NCI-H128 (cell line): ENCODE measurements around the gene UGT2B10.
"Not testable (repeated sequence)": the region's sequence is repeated elsewhere in the genome, so short reads cannot be mapped to it uniquely, and the experiment has no call there.

Experiments used
- DNase-seq: peaks from one replicate; lab custom pipeline; 2025; ENCODE audit not compliant: unreplicated experiment; lab: John Stamatoyannopoulos, UW

Gene UGT2B10

DNA sequence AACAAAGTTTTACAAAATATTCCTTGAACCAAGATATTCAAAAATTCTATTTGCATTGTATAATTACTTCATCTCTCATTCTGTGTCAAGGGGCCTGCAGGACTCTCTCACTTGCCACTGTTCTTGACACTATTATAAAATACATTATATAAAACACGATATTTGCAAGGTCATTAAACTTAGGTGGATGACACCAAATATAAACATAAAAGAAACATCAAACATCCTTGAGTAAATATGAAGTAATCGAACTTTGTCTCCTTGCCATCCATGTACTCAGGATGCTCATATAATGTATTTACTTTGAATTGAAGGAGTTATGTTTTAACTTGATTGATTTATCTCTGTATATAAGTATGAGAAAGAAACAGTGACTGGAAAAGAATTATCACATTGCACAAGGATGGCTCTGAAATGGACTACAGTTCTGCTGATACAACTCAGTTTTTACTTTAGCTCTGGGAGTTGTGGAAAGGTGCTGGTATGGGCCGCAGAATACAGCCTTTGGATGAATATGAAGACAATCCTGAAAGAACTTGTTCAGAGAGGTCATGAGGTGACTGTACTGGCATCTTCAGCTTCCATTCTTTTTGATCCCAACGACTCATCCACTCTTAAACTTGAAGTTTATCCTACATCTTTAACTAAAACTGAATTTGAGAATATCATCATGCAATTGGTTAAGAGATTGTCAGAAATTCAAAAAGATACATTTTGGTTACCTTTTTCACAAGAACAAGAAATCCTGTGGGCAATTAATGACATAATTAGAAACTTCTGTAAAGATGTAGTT, at the start of gene UGT2B10:
UGT2B10 (plus strand) TSS at position 378 of the 793 bp plus-strand sequence; CDS start at position 404, 26 bp downstream.
- not testable (repeated sequence) for DNase-seq

DNA sequence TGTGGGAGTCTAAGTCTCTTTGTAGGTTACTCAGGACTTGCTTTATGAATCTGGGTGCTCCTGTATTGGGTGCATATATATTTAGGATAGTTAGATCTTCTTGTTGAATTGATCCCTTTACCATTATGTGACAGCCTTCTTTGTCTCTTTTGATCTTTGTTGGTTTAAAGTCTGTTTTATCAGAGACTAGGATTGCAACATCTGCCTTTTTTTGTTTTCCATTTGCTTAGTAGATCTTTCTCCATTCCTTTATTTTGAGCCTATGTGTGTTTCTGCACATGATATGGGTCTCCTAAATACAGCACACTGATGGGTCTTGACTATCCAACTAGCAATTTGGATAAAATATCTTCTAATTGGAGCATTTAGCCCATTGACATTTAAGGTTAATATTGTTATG, 44.0 kb upstream of the UGT2B10 start:
- DNase-seq = not testable (repeated sequence)

DNA sequence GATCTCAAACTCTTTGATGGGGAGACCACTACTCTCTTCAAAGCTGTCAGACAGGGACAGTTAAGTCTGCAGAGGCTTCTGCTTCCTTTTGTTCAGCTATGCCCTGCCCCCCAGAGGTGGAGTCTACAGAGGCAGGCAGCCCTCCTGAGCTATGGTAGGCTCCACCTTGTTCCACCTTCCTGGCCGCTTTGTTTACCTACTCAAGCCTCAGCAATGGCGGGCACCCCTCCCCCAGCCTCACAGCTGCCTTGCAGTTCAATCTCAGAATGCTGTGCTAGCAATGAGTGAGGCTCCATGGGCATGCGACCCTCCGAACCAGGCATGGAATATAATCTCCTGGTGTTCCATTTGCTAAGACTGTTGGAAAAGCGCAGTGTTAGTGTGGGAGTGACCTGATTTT, 42.1 kb upstream of the UGT2B10 start:
- DNase-seq = no peak

DNA sequence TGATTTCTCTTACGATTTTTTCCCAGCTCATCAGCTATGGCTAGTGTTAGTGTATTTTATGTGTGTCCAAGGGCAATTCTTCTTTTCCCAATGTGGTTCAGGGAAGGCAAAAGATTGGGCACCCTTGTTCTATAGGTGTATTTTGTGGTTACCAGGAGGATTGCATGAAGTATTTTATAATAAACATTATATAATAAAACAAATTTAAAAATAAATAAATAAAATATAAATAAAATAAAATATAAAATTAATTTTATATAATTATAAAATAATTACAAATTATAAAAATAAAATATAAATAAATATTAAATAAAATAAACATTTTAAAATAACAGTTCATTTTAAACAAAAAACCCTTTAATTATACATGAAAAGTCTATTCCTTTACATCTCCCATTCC, 35.6 kb upstream of the UGT2B10 start:
- DNase-seq = no peak

DNA sequence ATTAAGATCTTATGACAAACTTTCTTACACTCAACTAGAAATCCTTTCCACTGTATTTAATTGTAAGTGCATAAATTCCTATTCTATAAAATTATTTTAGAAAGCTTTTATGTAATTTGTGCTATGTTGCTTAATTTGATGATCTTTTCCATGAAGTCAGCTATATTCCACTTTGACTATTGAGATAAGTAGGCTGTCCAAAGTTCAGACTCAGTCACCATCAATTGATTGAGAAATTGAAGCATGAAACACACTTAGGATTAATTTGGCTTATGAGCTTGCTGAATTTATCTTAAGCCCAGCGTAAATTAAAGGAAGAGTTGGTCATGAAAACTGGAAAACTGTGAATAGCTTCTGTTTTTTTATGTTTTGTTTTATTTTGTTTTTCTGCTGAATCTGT, 18.7 kb upstream of the UGT2B10 start:
- DNase-seq = no peak

DNA sequence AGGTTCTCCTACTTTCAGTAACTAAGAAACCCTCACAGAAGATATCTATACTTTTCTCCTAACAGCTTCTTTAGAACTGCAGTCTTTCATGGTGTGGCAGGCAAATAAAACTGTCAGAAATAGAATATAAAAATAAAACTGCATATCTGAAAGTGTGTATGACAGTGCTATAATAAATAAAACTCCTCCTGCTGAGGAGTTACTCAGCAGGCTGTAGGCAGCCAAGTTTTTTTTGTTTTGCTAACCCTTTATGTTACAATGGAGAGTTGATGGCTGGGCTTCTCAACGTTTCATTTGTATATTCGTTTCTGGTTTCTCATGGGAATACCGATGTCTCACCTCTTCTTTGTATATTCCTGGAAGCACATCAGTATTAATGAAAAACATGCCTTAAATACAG, 18.2 kb upstream of the UGT2B10 start:
- DNase-seq = no peak

DNA sequence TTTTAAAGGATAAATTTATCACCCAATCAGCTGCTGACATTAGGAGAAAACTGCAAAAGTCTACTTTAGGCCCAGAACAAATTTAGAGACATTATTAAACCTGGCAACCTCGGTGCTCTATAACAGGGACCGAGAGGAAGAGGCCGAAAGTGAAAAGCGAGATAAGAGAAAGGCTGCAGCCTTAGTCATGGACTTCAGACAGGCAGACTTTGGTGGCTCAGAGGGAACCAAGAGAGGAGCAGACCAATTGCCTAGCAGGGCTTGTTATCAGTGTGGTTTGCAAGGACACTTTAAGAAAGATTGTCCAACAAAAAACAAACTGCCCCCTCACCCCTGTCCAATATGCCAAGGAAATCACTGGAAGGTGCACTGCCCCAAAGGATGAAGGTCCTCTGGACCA, 12.8 kb upstream of the UGT2B10 start:
- DNase-seq = no peak

DNA sequence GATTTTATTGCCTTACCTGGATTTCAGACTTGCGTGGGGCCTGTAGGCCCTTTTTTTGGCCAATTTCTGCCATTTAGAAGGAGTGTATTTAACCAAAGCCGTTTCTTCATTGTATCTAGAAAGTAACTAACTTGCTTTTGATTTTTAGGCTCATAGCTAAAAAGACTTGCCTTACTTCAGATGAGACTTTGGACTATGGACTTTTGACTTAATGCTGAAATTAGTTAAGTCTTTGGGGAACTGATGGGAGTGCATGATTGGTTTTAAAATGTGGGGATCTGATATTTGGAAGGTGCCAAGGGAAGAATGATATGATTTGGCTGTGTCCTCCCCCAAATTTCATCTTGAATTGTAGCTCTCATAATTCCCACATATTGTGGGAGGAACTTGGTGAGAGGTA, 7.7 kb upstream of the UGT2B10 start:
- DNase-seq = no peak

DNA sequence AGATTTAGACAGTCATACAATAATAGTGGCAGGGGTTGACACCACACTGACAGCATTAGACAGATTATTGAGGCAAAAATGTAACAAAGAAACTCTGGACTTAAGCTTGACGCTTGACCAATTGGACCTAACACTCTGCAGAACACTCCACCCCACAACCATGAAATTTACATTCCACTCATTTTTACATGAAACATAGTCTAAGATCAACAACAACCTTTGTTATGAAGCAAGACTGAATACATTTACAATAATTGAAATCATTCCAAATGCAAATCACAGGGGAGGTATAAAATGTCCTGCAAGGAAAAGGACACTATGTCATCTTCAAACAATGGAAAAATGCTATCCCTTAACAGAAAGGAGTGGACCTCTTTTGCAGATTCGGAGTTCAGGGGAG, 4.9 kb upstream of the UGT2B10 start:
- DNase-seq = no peak

DNA sequence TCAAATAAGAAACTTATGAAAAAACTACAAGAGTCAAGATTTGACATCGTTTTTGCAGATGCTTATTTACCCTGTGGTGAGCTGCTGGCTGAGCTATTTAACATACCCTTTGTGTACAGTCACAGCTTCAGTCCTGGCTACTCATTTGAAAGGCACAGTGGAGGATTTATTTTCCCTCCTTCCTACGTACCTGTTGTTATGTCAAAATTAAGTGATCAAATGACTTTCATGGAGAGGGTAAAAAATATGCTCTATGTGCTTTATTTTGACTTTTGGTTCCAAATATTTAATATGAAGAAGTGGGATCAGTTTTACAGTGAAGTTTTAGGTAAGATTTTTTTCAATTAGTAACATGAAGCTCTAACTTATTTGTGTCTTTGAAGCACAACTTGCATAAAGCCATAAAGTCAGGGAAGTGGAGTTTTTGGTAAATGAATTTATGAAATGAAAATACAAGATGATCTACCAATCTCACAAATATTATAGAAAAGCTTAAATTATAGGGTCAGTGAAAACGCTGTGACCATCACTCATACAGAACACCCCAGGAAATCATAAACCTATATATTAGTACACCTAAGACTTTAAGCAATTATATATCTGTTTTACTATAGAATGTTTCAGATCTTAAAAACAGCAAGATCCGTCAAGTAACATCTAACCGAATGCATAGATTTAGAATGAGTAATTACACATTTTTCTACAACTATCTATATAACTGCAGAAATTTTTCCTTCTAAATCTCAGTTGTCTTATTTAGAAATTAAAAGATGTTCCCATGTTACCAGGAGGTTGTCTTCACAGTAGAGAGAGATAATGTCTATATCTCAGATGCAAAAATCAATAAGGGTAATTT, 844 bp downstream of the UGT2B10 start:
- DNase-seq = not testable (repeated sequence)

DNA sequence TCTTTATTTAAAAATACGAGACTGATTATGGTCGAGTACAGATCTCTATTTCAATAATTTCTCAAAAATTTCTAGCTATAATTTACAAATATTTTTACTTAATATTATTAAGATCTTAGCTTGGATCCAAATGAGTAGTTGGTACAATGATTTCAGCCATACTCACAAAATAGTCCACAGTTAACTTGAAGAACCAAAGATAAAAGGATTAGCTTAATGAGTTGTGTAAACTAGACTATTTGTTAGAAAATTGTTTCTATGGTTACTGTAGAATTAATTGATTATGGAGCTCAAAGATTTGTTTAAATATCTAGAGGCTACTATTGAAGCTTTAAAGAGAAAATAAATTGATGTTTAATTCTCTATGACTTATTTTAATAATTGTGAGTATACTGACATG, 1.6 kb downstream of the UGT2B10 start:
- DNase-seq = no peak

DNA sequence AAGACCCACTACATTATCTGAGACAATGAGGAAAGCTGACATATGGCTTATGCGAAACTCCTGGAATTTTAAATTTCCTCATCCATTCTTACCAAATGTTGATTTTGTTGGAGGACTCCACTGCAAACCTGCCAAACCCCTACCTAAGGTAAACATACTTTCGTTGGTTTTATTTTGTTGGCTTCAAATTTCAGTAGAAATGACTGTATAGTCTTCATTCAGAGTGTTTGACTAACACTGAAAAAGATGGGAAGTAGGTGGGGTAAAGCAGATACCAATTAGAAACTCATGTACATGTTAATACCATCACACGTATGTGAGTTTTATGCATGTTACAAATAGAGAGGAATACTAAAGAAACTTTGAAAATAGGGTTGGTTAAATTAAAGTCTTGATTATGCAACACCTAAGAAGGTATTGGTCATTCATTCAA, 2.3 kb downstream of the UGT2B10 start:
- DNase-seq = not testable (repeated sequence)

DNA sequence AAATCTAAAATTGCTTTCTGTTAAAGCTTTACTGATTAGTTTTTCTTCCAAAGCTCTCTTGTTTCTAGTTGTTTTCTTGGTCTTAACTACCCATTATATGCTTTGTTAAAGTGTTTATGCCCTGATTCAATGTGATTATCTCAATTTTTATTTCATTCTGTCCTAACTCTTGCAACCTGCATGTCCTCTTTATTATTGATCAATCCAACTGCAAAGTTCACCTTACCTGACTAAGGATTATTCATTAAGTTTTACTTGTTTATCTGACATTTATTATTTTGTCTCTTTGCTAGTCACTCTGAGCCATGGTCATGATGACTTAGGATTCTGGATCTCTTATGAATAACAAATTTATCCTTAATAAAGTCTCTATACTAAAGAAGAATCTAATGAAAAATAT, 15.8 kb downstream of the UGT2B10 start:
- no peak for DNase-seq

DNA sequence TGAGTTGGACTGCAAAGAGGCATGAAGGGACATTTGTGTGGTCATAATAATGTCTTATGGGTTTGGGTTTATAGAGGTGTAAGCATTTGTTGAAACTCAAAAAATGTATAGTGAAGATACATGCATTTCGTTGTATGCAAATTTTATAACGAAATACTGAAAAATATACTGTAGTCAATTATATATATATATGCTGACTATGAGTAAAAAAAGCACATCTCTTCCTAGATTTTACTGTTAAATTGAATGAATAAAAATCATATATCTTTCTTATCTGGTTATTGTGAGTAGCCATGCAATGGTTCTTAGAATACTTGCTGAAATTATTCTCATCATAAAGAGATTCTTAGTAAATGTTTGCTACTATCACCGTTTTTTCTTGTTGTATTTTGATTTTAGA, 34.5 kb downstream of the UGT2B10 start:
- DNase-seq = no peak

DNA sequence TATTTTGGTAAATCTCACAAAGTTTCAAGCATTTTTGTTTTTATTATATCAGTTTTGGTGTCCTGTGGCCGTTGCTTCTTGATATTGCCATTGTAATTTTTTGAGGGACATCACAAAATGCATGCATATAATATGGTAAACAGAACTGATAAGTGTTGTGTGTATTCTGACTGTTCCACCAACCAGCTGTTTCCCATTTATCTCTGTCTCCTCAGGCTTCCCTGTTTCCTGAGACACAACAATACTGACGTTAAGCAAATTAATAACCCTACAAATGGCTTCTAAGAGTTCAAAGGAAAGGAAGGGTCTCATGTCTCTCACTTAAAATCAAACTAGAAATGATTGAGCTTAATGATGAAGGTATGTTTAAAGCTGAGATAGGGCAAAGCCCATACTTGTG, 40.0 kb downstream of the UGT2B10 start:
- DNase-seq = no peak

DNA sequence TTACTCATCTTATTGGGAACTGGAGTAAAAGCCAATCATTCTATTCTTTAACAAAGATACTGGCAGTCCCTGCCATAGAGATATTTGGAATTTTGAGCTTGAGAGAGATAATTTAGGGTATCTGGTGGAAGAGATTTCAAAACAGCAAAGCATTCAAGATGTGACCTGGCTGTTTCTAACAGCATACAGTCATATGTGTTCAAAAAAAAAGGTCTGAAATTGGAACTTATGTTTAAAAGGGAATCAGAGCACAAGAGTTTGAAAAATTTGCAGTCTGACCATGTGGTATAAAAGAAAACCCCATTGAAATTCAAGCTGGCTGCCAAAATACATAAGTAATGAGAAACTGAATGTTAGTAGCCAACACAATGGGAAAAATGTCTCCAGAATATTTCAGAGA, 42.2 kb downstream of the UGT2B10 start:
- no peak for DNase-seq

DNA sequence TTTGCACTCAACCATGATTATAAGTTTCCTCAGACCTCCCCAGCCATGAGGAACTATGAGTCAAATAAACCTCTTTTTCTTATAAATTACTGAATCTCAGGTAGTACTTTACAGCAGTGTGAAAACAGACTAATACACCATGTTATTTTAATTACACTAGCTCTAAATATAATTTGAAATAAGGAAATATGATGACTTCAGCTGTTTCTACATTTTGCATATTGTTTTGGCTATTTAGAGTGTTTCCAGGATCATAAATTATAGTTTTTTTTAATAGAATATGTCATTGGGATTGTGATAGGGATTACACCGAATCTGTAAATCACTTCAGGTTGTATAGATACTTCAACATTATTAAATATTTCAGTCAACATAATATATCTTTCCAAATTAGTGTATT, 43.9 kb downstream of the UGT2B10 start:
- DNase-seq = no peak

DNA sequence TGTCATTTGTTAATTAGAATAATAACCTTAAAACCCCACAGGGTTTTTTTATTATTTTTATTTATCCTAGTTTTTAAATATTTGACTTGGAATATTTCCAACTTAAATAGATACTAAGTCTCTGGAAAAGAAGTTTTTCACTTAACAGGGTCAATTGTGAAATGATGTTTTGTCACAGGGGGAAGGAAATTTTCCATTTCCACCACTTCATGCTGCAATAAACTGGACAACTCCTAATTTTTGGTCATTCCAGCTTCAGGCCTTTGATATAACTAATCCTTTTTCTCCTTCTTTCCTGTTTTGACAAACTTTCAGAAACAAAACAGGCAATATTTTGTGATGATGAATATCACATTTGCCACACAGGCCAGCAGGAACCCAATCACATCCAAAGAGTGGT, 45.3 kb downstream of the UGT2B10 start:
- DNase-seq = no peak

DNA sequence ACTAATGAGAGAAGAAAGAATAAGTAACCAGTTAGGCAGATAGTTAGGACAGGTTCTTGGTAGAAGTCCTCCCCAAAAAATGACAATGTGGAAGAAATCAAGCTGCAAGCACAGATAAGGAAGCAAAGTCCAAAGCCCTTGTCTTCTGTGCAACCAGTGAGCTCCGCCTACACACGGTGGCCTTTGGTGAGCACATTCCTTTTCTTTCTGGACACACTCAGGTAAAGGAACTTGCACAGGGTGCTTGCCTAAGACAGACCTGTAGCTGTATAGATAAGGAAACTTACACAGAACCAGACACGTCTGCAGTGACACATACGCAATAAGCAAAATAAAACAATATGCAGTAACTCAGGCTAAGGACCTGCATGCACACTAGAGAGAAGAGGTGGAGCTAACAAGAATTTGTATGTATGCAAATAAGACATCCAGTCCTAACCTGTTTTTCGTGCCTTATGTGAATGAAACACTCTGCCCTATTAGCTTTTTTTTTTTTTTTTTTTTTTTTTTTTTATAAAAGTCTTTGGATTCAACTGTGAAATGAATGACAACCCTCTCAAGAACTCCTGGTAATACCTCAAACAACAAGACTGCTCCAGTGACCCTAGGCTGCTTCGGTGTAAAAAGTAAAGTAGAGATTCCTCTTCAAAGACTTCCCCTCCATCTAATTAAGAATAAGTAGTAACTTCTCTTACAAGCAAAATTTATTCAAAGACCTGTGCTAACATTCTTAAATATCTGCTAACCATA, 48.8 kb downstream of the UGT2B10 start:
- DNase-seq = no peak

DNA sequence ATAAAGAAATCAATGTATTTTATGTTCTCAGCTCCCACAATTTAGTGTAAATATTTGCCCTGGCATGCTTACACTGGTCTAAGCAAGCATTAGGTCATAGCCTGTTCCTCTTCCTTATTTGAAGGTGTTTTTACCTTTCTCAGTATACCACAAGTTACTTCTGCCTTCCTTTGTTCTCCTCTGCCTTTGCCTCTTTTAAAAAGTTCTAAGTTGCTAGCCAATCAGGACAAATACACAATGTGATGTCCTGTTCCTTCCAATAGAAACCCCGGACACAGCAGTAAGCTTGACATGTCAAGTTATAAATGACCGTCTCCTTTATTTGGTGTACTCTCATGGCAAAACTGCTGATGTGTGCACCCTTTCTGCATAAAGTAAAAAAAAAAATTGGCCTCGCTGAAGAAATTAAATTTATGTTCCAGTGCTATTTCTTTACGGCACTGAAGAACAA, 49.4 kb downstream of the UGT2B10 start:
- no peak for DNase-seq

DNA sequence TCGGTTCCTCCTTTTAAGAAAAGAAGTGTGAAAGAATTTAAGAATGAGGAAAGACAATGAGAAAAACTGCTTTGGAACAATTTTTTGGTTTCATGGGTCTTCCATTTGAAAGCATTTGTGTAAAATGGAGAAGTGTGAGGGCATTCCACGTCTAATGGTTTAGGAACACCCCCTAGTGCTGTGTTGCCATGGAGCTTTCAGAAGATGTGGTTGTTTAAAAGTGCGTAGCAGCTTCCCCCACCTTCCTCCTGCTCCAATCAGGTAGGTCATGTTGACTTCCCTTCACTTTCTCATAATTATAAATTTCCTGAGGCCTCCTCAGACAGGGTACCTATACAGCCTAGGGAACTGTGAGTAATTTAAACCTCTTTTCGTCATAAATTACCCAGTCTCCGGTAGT, 50.0 kb downstream of the UGT2B10 start:
- no peak for DNase-seq
